Skeletal muscle tissue (tissue), 4 donors: ENCODE results near the gene MYO3B. TPM values are rescaled to one million over a fixed set of nuclear protein-coding genes. Genes with fewer than 3 reads are reported as not detected.
"Not testable (repeated sequence)": the region's sequence is repeated elsewhere in the genome, so short reads cannot be mapped to it uniquely, and the experiment has no call there.

Source experiments
- H3K27ac ChIP-seq: one replicate; pipeline ENCODE4 v1.7.0; 2013; ENCODE audit warnings: mild to moderate bottlenecking, low read depth, low read length, inconsistent platforms
- H3K27me3 ChIP-seq, 3 donors: one replicate each; pipeline ENCODE4 v1.7.0; 2013; ENCODE audit warnings: low read length in 3 of 3; ENCODE audit not compliant: control insufficient read depth in 3 of 3, insufficient read depth in 3 of 3
- H3K36me3 ChIP-seq, 3 donors: one replicate each; pipeline ENCODE4 v1.7.0; 2013; ENCODE audit warnings: low read length in 3 of 3; ENCODE audit not compliant: control insufficient read depth in 3 of 3, insufficient read depth in 3 of 3
- H3K4me1 ChIP-seq, 3 donors: one replicate each; pipeline ENCODE4 v1.7.0; 2013; ENCODE audit warnings: low read length in 3 of 3, mild to moderate bottlenecking in 3 of 3; ENCODE audit not compliant: control insufficient read depth in 3 of 3, insufficient read depth in 3 of 3
- H3K4me3 ChIP-seq, 3 donors: one replicate each; pipeline ENCODE4 v1.7.0; 2013; ENCODE audit warnings: low read length in 3 of 3
- H3K9ac ChIP-seq, 3 donors: one replicate each; pipeline ENCODE4 v1.7.0; 2013; ENCODE audit warnings: low read length in 3 of 3, mild to moderate bottlenecking in 3 of 3, moderate library complexity in 2 of 3, low read depth in 1 of 3
- H3K9me3 ChIP-seq, 3 donors: one replicate each; pipeline ENCODE4 v1.7.0; 2013; ENCODE audit warnings: low read length in 3 of 3; ENCODE audit not compliant: control insufficient read depth in 3 of 3
- total RNA-seq: library from RNA; depleted of rRNA; stranded (reverse); fragments of >200 nt; gene quantifications from one replicate; pipeline ENCODE4 v1.2.3, GENCODE V29; 2014
- donor health status: Osteomylitis.

MYO3B gene
- total RNA-seq, 1 donor from 2014 or later, result under 0.01 TPM

DNA sequence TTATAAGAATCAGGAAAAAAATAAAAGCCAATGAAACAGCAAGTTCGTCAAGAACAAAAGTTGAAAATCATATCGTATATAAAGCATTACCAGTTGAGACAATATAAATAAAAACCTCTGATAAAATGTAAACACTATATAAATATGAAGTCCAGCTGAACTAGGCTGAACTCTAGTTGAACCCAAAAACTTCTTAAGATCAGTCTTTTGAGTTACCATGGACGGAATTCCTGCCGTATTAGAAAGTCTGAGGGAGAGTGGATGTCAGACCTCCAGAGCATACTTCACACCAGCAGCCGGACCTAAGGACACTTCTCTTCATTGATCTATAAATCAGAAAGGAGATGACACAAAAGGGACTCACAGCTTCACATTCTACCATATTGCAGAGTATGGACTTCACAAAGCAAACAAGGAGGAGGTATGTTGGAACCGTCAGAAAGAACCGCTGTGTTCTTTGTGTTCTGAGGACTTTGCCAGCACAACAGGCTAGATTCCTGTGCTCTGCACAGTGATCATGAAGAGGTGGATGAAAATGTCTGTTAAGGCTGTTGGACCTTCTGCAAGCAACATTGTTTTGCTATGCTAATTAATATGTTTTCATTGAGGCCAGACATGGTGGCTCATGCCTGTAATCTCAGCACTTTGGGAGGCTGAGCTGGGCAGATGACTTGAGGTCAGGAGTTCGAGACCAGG, 469.9 kb downstream of the MYO3B start:
- Histone ChIP-seq H3K4me3 (no peak overlapping the region), H3K9ac (no peak overlapping the region), H3K27me3 (no peaks in the 10 kb centered on the region)

DNA sequence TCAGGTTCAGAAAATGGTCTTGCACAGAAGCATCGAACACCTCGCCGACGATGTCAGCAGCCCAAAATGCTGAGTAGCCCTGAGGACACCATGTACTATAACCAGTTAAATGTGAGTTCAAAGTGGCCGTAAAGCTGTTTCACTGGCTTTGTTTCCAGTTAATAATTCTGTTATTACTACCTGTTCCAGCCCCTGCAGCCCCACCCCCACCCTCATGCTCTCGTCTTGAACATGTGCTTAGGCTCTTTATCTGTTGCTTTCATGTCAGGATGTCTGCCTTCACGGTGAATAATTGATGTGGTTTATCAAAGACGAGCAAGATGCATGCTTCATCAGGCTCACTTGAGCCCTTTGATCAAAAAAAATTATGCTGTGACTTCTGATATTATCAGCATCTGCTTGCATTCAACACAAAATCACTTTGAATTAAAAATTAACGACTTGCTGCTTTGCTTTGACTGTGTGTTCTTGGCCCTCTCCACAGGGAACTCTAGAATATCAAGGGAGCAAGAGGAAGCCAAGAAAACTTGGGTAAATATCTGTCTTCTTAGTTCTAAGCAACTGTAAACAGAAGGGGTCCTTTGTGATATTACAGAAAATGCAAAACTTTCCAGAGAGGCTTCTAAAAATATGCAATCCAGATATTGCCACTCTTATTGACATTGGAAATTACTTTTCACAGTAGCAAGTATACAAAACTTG, 473.8 kb downstream of the MYO3B start:
- Histone ChIP-seq H3K4me3 (no peak overlapping the region), H3K36me3 (no peaks in the 10 kb centered on the region), H3K27me3 (no peaks in the 10 kb centered on the region), H3K4me1 (peaks cover 0 to 3% (median 0%) of the 10 kb centered on the region in 3 donors), H3K27ac (no peak overlapping the region), H3K9me3 (no peaks in the 10 kb centered on the region), H3K9ac (no peak overlapping the region)

More for the DNA sequence above, 469.9 kb downstream of the MYO3B start:
- peaks cover 0 to 3% (median 0%) of the 10 kb centered on the region in 3 donors for H3K4me1 ChIP-seq
- no peak overlapping the region for H3K27ac ChIP-seq
- no peaks in the 10 kb centered on the region for H3K36me3 ChIP-seq
- H3K9me3 ChIP-seq, result no peaks in the 10 kb centered on the region

DNA sequence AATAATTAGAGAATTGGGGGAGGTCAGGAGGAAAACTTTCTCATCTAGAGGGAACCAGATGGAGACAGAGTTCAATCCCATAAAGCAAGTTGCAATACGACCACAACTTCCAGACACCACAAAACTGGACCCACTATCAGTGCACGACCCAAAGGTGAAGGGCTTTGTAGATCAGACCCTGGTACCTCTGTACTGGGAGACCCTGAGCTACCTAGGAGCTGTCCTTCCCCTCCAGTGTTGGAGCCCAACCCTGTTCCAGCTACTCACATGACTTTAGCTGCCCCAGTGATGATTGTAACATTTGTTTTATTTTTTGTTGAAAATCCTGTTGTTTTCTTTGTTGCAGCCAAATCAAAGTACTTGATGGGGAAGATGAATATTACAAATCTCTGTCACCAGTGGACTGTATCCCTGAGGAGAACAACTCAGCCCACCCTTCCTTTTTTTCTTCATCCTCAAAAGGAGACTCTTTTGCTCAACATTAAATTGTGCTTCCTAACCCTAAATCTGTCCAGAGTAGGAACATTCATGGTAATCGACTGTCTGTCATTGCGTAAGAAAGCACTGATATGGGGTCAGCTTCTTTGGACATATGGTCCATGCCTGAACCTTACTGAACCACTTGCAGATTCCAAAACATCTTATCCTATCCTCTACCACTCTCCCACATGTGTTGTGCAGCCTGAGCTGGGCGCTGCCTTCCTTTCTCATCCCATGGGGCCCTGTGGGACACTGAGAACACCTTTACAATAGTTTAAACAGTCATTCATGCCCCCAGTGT, 474.9 kb downstream of the MYO3B start:
- H3K9ac ChIP-seq, result no peak overlapping the region
- no peaks in the 10 kb centered on the region for H3K9me3 ChIP-seq
- H3K4me1 ChIP-seq, result peaks cover 0 to 3% (median 0%) of the 10 kb centered on the region in 3 donors
- H3K4me3 ChIP-seq, result no peak overlapping the region
- no peaks in the 10 kb centered on the region for H3K36me3 ChIP-seq
- no peaks in the 10 kb centered on the region for H3K27me3 ChIP-seq
- no peak overlapping the region for H3K27ac ChIP-seq

DNA sequence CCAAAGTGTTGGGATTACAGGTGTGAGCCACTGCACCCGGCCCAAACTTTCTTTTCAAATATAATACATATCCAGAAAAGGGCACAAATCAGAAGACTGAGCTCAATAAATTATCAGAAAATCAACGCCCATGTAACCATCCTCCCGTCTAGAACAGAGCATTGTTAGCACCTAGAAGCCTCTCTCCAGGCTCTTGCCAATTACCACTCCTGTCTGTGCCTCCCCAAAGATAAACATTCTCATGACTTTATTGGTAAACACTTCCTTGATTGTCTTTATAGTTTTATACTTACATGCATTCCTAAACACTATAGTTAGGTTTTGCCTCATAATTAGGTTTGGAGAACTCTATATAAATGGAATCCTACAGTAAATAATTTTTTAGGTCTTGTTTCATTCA, 478.7 kb downstream of the MYO3B start:
- Histone ChIP-seq H3K27me3 (no peaks in the 10 kb centered on the region), H3K9me3 (no peaks in the 10 kb centered on the region), H3K27ac (no peak overlapping the region), H3K4me1 (peaks cover 0 to 2% (median 0%) of the 10 kb centered on the region in 3 donors), H3K9ac (no peak overlapping the region), H3K4me3 (no peak overlapping the region), H3K36me3 (no peaks in the 10 kb centered on the region)

DNA sequence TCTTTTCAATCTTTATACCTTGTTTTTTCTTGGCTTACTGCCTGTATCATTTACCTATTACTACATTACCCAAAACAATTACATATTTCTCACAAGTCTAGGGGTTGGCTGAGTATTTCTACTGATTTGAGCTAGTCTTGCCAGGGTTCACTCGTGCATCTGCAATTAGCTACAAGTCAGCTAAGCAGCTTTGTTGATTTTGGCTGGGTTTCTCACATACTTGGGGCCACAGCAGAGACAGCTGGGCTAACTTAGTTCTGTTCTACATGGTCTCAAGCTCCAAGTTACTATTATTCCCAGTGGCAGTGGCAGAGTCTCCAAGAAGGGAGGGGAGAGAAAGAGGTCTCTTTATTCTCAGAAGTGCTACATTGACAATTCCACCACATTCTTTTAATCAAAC, 482.5 kb downstream of the MYO3B start:
- H3K36me3 ChIP-seq, result no peaks in the 10 kb centered on the region
- no peaks in the 10 kb centered on the region for H3K4me1 ChIP-seq
- H3K9me3 ChIP-seq, result no peaks in the 10 kb centered on the region
- H3K27ac ChIP-seq, result no peak overlapping the region
- no peaks in the 10 kb centered on the region for H3K27me3 ChIP-seq
- no peak overlapping the region for H3K9ac ChIP-seq
- H3K4me3 ChIP-seq, result no peak overlapping the region

DNA sequence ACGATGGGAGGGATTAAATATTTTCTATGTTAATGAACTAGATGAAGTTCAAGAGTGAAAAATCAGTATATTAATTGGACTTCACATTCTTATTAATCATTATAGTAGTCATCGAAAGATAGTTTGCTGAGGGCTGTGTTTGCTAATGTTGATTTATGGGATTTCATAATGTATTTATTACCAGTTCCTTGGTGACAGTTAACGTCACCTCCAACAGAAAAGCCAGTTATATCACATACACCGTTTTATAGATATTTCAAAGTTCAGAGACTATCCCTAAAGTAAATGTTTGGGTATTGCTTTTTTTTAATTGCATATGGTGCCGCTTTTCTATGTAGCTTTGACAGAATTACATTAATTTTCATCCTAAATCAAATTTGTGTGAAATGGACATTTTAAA, 487.8 kb downstream of the MYO3B start:
- H3K27me3 ChIP-seq, result no peaks in the 10 kb centered on the region
- no peaks in the 10 kb centered on the region for H3K4me1 ChIP-seq
- no peak overlapping the region for H3K9ac ChIP-seq
- no peak overlapping the region for H3K4me3 ChIP-seq
- H3K27ac ChIP-seq, result no peak overlapping the region
- H3K9me3 ChIP-seq, result no peaks in the 10 kb centered on the region
- no peaks in the 10 kb centered on the region for H3K36me3 ChIP-seq

DNA sequence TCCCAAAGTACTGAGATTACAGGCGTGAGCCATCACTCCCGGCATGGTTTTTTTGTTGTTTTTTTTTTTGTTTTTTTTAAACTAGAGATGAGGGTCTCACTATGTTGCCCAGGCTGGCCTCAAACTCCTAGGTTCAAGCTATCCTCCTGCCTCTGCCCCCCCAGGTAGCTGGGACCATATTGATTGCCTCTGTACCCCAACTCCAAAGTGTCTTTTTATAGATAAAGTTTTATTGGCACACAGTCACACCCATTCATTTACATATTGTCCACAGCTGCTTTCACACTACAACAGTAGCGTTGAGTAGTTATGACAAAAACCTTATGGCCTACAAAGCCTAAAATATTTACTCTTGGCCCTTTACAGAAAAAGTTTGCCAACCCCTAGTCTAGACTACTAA, 492.0 kb downstream of the MYO3B start:
- H3K4me3 ChIP-seq, result no peak overlapping the region
- H3K9me3 ChIP-seq, result no peaks in the 10 kb centered on the region
- H3K27me3 ChIP-seq, result no peaks in the 10 kb centered on the region
- H3K9ac ChIP-seq, result no peak overlapping the region
- no peaks in the 10 kb centered on the region for H3K36me3 ChIP-seq
- no peaks in the 10 kb centered on the region for H3K4me1 ChIP-seq
- no peak overlapping the region for H3K27ac ChIP-seq

DNA sequence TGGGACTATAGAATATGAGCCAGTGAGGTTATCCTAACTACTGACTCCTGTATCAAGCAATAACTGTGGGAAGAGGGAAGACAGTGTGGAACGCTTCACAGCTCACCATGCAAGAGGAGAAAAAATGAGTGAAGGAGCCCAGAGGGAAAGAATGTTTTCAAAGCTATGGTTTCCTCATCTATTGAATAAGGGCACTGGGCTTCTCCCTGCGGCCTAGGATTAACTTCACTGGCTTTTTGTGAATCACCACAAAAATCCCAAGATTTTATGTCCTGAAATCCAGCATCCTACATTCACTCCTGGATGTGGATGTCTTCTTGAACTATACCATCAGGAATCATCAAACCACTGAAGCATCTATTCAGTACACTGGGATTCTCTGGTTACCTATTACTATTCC, 492.7 kb downstream of the MYO3B start:
- no peaks in the 10 kb centered on the region for H3K36me3 ChIP-seq
- H3K9me3 ChIP-seq, result no peaks in the 10 kb centered on the region
- no peaks in the 10 kb centered on the region for H3K4me1 ChIP-seq

DNA sequence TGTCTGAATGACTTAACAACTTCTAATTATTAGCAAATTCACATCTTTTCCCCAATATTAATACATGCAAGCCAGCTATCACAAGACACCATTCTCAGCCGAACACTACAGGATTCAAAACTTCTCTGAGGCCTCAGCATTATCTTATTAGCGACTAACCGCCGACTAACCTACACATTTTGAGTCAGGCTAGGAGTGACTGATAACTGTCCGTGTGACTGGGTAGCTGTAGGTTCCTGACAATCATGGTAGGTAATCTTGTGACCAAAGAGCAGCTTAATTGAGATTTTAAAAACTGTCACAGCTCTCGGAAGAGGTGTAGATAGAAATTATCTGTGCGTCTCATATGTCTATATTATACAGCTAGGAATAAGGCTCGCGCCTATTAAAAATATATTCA, 493.1 kb downstream of the MYO3B start:
- Histone ChIP-seq H3K4me3 (no peak overlapping the region), H3K9me3 (no peaks in the 10 kb centered on the region), H3K36me3 (no peaks in the 10 kb centered on the region), H3K27me3 (no peaks in the 10 kb centered on the region), H3K27ac (no peak overlapping the region), H3K9ac (no peak overlapping the region), H3K4me1 (no peaks in the 10 kb centered on the region)

More for the DNA sequence above, 492.7 kb downstream of the MYO3B start:
- Histone ChIP-seq H3K4me3 (no peak overlapping the region), H3K27ac (no peak overlapping the region), H3K27me3 (no peaks in the 10 kb centered on the region), H3K9ac (no peak overlapping the region)

DNA sequence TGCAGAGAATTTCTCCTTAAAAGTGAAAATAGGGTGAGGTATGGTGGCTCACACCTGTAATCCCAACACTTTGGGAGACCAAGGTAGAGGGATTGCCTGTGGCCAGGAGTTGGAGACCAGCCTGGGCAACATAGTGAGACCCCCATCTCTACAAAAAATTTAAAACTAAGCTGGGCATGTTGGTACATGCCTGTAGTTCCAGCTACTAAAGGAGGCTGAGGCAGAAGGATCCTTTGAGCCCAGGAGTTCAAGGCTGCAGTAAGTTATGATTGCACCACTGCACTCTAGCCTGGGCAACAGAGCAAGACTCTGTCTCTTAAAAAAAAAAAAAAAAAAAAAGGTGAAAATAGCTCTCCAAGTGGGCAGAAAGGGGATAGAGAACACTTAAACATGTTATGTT, 496.3 kb downstream of the MYO3B start:
- H3K9ac ChIP-seq, H3K4me1 ChIP-seq, H3K27ac ChIP-seq, H3K9me3 ChIP-seq, H3K4me3 ChIP-seq, H3K27me3 ChIP-seq, H3K36me3 ChIP-seq: not testable (repeated sequence)
